ENCODE data around the gene DMAC2L. TPM values are rescaled to one million over a fixed set of nuclear protein-coding genes. Genes with fewer than 3 reads are reported as not detected.
"Not testable (repeated sequence)": the region's sequence is repeated elsewhere in the genome, so short reads cannot be mapped to it uniquely, and the experiment has no call there.

The DMAC2L gene
- total RNA-seq, 1 donor from 2014 or later, result 8.0 TPM

- no peak for DNase-seq (ENCODE audit: low spot score)
- ATAC-seq, result no peak
Observed at GRCh38 chr14:50353126-50353525, 41.0 kb downstream of the DMAC2L start.

GRCh38 chr14:50354527-50354926 lies 42.4 kb downstream of the DMAC2L start:
- no peak for ATAC-seq
- DNase-seq (ENCODE audit: low spot score), result no peak

GRCh38 chr14:50355692-50356091 lies 43.6 kb downstream of the DMAC2L start:
- DNase-seq (ENCODE audit: low spot score) (no peak), ATAC-seq (no peak)

- not testable (repeated sequence) for ATAC-seq; DNase-seq (ENCODE audit: low spot score)
Observed at GRCh38 chr14:50356283-50356682, 44.2 kb downstream of the DMAC2L start.

GRCh38 chr14:50357124-50357523 lies 45.0 kb downstream of the DMAC2L start:
- no peak for ATAC-seq
- DNase-seq (ENCODE audit: low spot score), result no peak

- ATAC-seq, result no peak
Observed at GRCh38 chr14:50357753-50358395, 45.8 kb downstream of the DMAC2L start.

GRCh38 chr14:50359631-50360030 lies 47.5 kb downstream of the DMAC2L start:
- ATAC-seq, result peak; percentile 69
- DNase-seq (ENCODE audit: low spot score), result no peak

More at GRCh38 chr14:50357753-50358395, 45.8 kb downstream of the DMAC2L start:
- DNase-seq (ENCODE audit: low spot score), result no peak

GRCh38 chr14:50360093-50360492 lies 48.0 kb downstream of the DMAC2L start:
- ATAC-seq (no peak), DNase-seq (ENCODE audit: low spot score) (no peak)

- no peak for DNase-seq (ENCODE audit: low spot score)
- ATAC-seq, result no peak
Observed at GRCh38 chr14:50360851-50361250, 48.7 kb downstream of the DMAC2L start.

GRCh38 chr14:50361473-50362403 lies 49.6 kb downstream of the DMAC2L start:
- not testable (repeated sequence) for ATAC-seq; DNase-seq (ENCODE audit: low spot score)

GRCh38 chr14:50362764-50363713 lies 50.9 kb downstream of the DMAC2L start:
- DNase-seq (ENCODE audit: low spot score) (no peak), ATAC-seq (no peak)

GRCh38 chr14:50363714-50364111 lies 51.6 kb downstream of the DMAC2L start:
- no peak for DNase-seq (ENCODE audit: low spot score)

GRCh38 chr14:50364792-50365191 lies 52.7 kb downstream of the DMAC2L start:
- ATAC-seq (peak; percentile 67), DNase-seq (ENCODE audit: low spot score) (no peak)

More at GRCh38 chr14:50363714-50364111, 51.6 kb downstream of the DMAC2L start:
- ATAC-seq, result peak; percentile 49

GRCh38 chr14:50365572-50365971 lies 53.4 kb downstream of the DMAC2L start:
- ATAC-seq, result peak; percentile 24
- DNase-seq (ENCODE audit: low spot score), result not testable (repeated sequence)

- peak; percentile 56 for ATAC-seq
- no peak for DNase-seq (ENCODE audit: low spot score)
Observed at GRCh38 chr14:50366115-50366514, 54.0 kb downstream of the DMAC2L start.

GRCh38 chr14:50366589-50366988 lies 54.5 kb downstream of the DMAC2L start:
- no peak for ATAC-seq
- DNase-seq (ENCODE audit: low spot score), result no peak

- ATAC-seq, result no peak
- no peak for DNase-seq (ENCODE audit: low spot score)
Observed at GRCh38 chr14:50371546-50371945, 59.4 kb downstream of the DMAC2L start.

- ATAC-seq, result no peak
- DNase-seq (ENCODE audit: low spot score), result no peak
Observed at GRCh38 chr14:50373959-50374358, 61.8 kb downstream of the DMAC2L start.

- DNase-seq (ENCODE audit: low spot score), result no peak
- no peak for ATAC-seq
Observed at GRCh38 chr14:50375760-50376159, 63.6 kb downstream of the DMAC2L start.

All from left lobe of liver (tissue), 2 donors.